Endothelial cell of umbilical vein (primary cell): ENCODE measurements around the gene SLC6A7. TPM values are rescaled to one million over a fixed set of nuclear protein-coding genes. Genes with fewer than 3 reads are reported as not detected.

ENCODE experiments used
- BruUV-seq: library from RNA; stranded (reverse); fragments of 400-500 nt; replicated peaks from 2 replicates; lab custom pipeline; 2021; lab: Mats Ljungman, UMichigan
- CTCF ChIA-PET: fragments of 300-600, 350-600 bp; sonication (Branson Sonifier 250); formaldehyde crosslinking; loops from one replicate; lab custom pipeline; 2021; ENCODE audit warnings: antibody characterized with exemption, inconsistent platforms; lab: Charles Lee
- POLR2A ChIA-PET: fragments of 300-600, 350-600 bp; sonication (Branson Sonifier 250); formaldehyde crosslinking; loops from one replicate; lab custom pipeline; 2021; ENCODE audit warnings: antibody characterized with exemption, inconsistent platforms; lab: Charles Lee
- DNase-seq: peaks from one replicate; pipeline ENCODE4 v3.0.0-alpha.2; 2011; ENCODE audit warnings: low read depth, low spot score
- FAIRE-seq: peaks from 2 replicates; lab custom pipeline; 2011; peaks lifted over from hg19 to GRCh38; lab: Jason Lieb, UNC
- H2AFZ ChIP-seq: 2 replicates; pipeline ENCODE4 v1.6.0; 2012; ENCODE audit warnings: low read depth, low read length, control low read depth, inconsistent platforms
- H3K27ac ChIP-seq: 2 replicates; pipeline ENCODE4 v1.5.1; 2011; ENCODE audit warnings: low read depth, mild to moderate bottlenecking, control low read depth, low read length, moderate library complexity; ENCODE audit not compliant: insufficient read depth
- H3K27me3 ChIP-seq, 2 experiments: 2 replicates each; pipeline versions ENCODE4 v1.6.0 to v1.6.1; 2011; ENCODE audit warnings: low read length in 2 of 2, mixed read lengths in 1 of 2; ENCODE audit not compliant: control insufficient read depth in 2 of 2, insufficient read depth in 2 of 2
- H3K36me3 ChIP-seq, 2 experiments: 2 replicates in 1 of 2; 3 replicates in 1 of 2; pipeline ENCODE4 v1.5.1; 2011; ENCODE audit warnings: low read length in 2 of 2, mild to moderate bottlenecking in 1 of 2, moderate library complexity in 1 of 2; ENCODE audit not compliant: control insufficient read depth in 2 of 2, insufficient read depth in 2 of 2; ENCODE audit errors: extremely low read depth in 1 of 2
- H3K4me1 ChIP-seq: 3 replicates; pipeline ENCODE4 v1.5.1; 2011; ENCODE audit warnings: mild to moderate bottlenecking, low read length; ENCODE audit not compliant: control insufficient read depth, insufficient read depth; ENCODE audit errors: extremely low read depth
- H3K4me2 ChIP-seq: 2 replicates; pipeline ENCODE4 v1.6.1; 2011; ENCODE audit warnings: low read length, control low read depth, mixed read lengths; ENCODE audit not compliant: insufficient read depth
- H3K4me3 ChIP-seq, 3 experiments: fragments of 200-600 bp in 1 of 3; sonication (generic), shearing (Covaris generic) in 1 of 3; replicated peaks in 1 of 3; 2 replicates each; pipeline ENCODE4 v1.5.1; 2011 to 2016; ENCODE audit warnings: control low read depth in 3 of 3, low read length in 3 of 3, mild to moderate bottlenecking in 2 of 3, inconsistent platforms in 1 of 3, low read depth in 1 of 3, moderate library complexity in 1 of 3; ENCODE audit not compliant: insufficient read depth in 1 of 3
- H3K79me2 ChIP-seq: 2 replicates; pipeline ENCODE4 v1.6.0; 2012; ENCODE audit warnings: low read length, inconsistent platforms; ENCODE audit not compliant: control insufficient read depth, insufficient read depth
- H3K9ac ChIP-seq: replicated peaks from 2 replicates; pipeline ENCODE3; 2011; ENCODE audit warnings: low read length, control low read depth; ENCODE audit not compliant: insufficient read depth; ENCODE audit errors: extremely low read depth
- H3K9me1 ChIP-seq: replicated peaks from 3 replicates; pipeline ENCODE4 v1.6.0; 2011; ENCODE audit warnings: mild to moderate bottlenecking, low read length; ENCODE audit not compliant: control insufficient read depth, insufficient read depth; ENCODE audit errors: extremely low read depth
- H3K9me3 ChIP-seq: replicated peaks from 2 replicates; pipeline ENCODE4 v1.5.1; 2012; ENCODE audit warnings: low read length, inconsistent platforms; ENCODE audit not compliant: control insufficient read depth, insufficient read depth
- H4K20me1 ChIP-seq: replicated peaks from 2 replicates; pipeline ENCODE3; 2011; ENCODE audit warnings: mild to moderate bottlenecking, low read length; ENCODE audit not compliant: control insufficient read depth, insufficient read depth; ENCODE audit errors: extremely low read depth
- CTCF ChIP-seq, 2 donors: IDR thresholded peaks; 1 replicate in 1 of 2; 2 replicates in 1 of 2; pipeline ENCODE4 v1.5.1; 2011; ENCODE audit warnings: low read length in 2 of 2, mild to moderate bottlenecking in 2 of 2, moderate library complexity in 2 of 2, control low read depth in 1 of 2, inconsistent platforms in 1 of 2, low read depth in 1 of 2; ENCODE audit not compliant: insufficient read depth in 1 of 2; ENCODE audit errors: extremely low read depth in 1 of 2
- EZH2 ChIP-seq: IDR thresholded peaks from 2 replicates; pipeline ENCODE4 v1.6.1; 2012; ENCODE audit warnings: borderline replicate concordance, low read depth, mild to moderate bottlenecking, moderate library complexity, low read length, inconsistent platforms; ENCODE audit not compliant: severe bottlenecking
- FOS ChIP-seq: IDR thresholded peaks from 2 replicates; pipeline ENCODE4 v1.6.1; 2011; ENCODE audit warnings: mild to moderate bottlenecking, low read length, moderate library complexity, borderline replicate concordance; ENCODE audit not compliant: insufficient read depth
- GATA2 ChIP-seq: IDR thresholded peaks from 2 replicates; pipeline ENCODE4 v1.7.0; 2011; ENCODE audit warnings: low read depth, mild to moderate bottlenecking, moderate library complexity, mixed read lengths, low read length; ENCODE audit not compliant: insufficient read length, insufficient read depth
- JUN ChIP-seq: IDR thresholded peaks from 2 replicates; pipeline ENCODE4 v1.6.1; 2011; ENCODE audit warnings: borderline replicate concordance, low read depth; ENCODE audit not compliant: insufficient read length, insufficient read depth
- MYC ChIP-seq: IDR thresholded peaks from one replicate; pipeline ENCODE4 v1.6.1; 2011; ENCODE audit warnings: mild to moderate bottlenecking, low read depth, low read length
- POLR2A ChIP-seq: IDR thresholded peaks from 2 replicates; pipeline ENCODE4 v1.6.1; 2012; ENCODE audit warnings: low read depth, mild to moderate bottlenecking, control low read depth, low read length
- POLR2AphosphoS5 ChIP-seq: IDR thresholded peaks from 2 replicates; pipeline ENCODE4 v1.6.1; 2012; ENCODE audit warnings: low read depth, mild to moderate bottlenecking, control low read depth, low read length, moderate library complexity; ENCODE audit not compliant: insufficient read depth
- dilution Hi-C: fragments of 300-500 bp; cut with MboI; formaldehyde crosslinking; loops from one replicate; pipeline ENCODE4 v1.15.0; 2019; ENCODE audit warnings: low sequenced_read_pairs; ENCODE audit not compliant: extremely low pct_ligation_motif_present
- intact Hi-C: fragments of 100-400 bp; cut with micrococcal nuclease; formaldehyde crosslinking; loops from one replicate; pipeline ENCODE4 v1.10.0; 2022
- polyA plus RNA-seq, 4 experiments: library from polyadenylated mRNA; depleted of rRNA in 3 of 4; stranded (reverse) in 3 of 4; unstranded in 1 of 4; fragments of >200 nt; gene quantifications; 2 replicates each; pipeline versions ENCODE4 v1.2.1 to v1.2.3, GENCODE V29; 2011 to 2012; ENCODE audit warnings: missing spikeins in 1 of 4
- total RNA-seq: library from RNA; stranded (reverse); gene quantifications from 2 replicates; pipeline ENCODE4 v1.2.3, GENCODE V29; 2021
- TF ChIP-seq, protein P1 (sequence below): IDR thresholded peaks from 2 replicates; pipeline ENCODE4 v1.6.1; 2011; ENCODE audit not compliant: insufficient read depth, insufficient read length

The SLC6A7 gene
- total and polyA plus RNA-seq, 2 donors (not counting 3 experiments of a cell fraction or from before 2014, with no cell fraction given) = not detected

DNA sequence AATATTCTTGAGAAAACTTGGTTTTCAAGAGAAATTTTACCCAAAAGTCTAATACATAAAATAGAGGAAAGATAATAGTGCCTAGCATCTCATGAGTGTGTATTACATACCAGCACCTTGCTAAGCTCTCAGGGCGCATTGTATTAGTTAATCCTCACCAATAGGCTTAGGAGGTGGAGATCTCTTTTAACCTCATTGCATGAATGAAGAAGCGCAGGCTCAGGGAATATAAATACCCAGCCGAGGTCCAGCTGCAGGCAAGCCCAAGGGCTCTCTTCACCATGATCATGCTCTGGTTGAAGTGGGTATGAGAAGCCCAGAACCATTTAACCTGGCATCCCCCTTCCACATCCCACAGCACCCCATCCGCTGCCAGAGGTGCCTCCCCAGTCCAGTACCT, 53.7 kb downstream of the SLC6A7 start:
- no peaks in the 10 kb centered on the region for H3K36me3 ChIP-seq
- TF ChIP-seq POLR2A (no peak), JUN (no peak), EZH2 (no peak), GATA2 (no peak), CTCF (IDR thresholded peaks at IDR 0.05; ENCODE audit: extremely low read depth in 1 of 2, insufficient read depth in 1 of 2, low read depth in 1 of 2, low read length in 2 of 2) (no peak), POLR2AphosphoS5 (no peak), MYC (no peak), FOS (no peak)
- TF ChIP-seq, protein P1, sequence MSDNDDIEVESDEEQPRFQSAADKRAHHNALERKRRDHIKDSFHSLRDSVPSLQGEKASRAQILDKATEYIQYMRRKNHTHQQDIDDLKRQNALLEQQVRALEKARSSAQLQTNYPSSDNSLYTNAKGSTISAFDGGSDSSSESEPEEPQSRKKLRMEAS = no peak
- FAIRE-seq (no peak), DNase-seq (no peak)
- POLR2A ChIA-PET = no interaction called here
- no peak overlapping the region for H3K9ac ChIP-seq
- H3K4me1 ChIP-seq = no peaks in the 10 kb centered on the region
- no peak overlapping the region for H2AFZ ChIP-seq
- H3K79me2 ChIP-seq = no peaks in the 10 kb centered on the region
- H3K4me2 ChIP-seq = no peak overlapping the region
- H3K27ac ChIP-seq = no peak overlapping the region
- H3K9me3 ChIP-seq = no peaks in the 10 kb centered on the region
- intact Hi-C loops = no loop called here
- no peak overlapping the region for H3K4me3 ChIP-seq
- no peaks in the 10 kb centered on the region for H4K20me1 ChIP-seq
- H3K9me1 ChIP-seq = no peaks in the 10 kb centered on the region
- no TSS peak for BruUV-seq
- H3K27me3 ChIP-seq = peaks cover 0 to 5% of the 10 kb centered on the region in 2 experiments
- CTCF ChIA-PET = no interaction called here
- dilution Hi-C loops = no loop called here
